A549 (cell line): ENCODE data around the gene BHLHA15. TPM values are rescaled to one million over a fixed set of nuclear protein-coding genes. Genes with fewer than 3 reads are reported as not detected.

Experiments
- ATAC-seq, 2 experiments: fragments of 200-7000 bp in 1 of 2; fragments of >200 bp in 1 of 2; cut with Nextera tagmentation in 1 of 2; cut with Tn5 transposase in 1 of 2; 3 replicates each; pipeline versions ENCODE4 v1.8.0 to v1.9.1; 2018 to 2020; ENCODE audit warnings: mild to moderate bottlenecking in 1 of 2, moderate library complexity in 1 of 2
- CTCF ChIA-PET: fragments of 300-600 bp; sonication (Branson Sonifier 250); formaldehyde crosslinking; extraction: SDS; loops from one replicate; lab custom pipeline; 2021; ENCODE audit warnings: antibody characterized with exemption, inconsistent platforms; lab: Yijun Ruan, JAX
- POLR2A ChIA-PET: fragments of 350-600 bp; formaldehyde crosslinking; extraction: SDS; loops from one replicate; lab custom pipeline; 2021; ENCODE audit warnings: antibody characterized with exemption, inconsistent platforms; lab: Yijun Ruan, JAX
- DNase-seq, 2 experiments: peaks; one replicate each; pipeline versions ENCODE4 v3.0.0 to v3.0.0-alpha.2; 2011 to 2016; ENCODE audit warnings: low read depth in 1 of 2, low spot score in 1 of 2
- FAIRE-seq: peaks from 2 replicates; lab custom pipeline; 2011; peaks lifted over from hg19 to GRCh38; lab: Jason Lieb, UNC
- H3K27ac ChIP-seq, 2 experiments: fragments of >200 bp; sonication (Bioruptor Twin); formaldehyde crosslinking; 3 replicates each; pipeline ENCODE4 v1.5.1; 2016 to 2017
- H3K4me1 ChIP-seq: fragments of >200 bp; sonication (Bioruptor Twin); formaldehyde crosslinking; 3 replicates; pipeline ENCODE4 v1.6.1; 2016
- H3K4me2 ChIP-seq: fragments of >200 bp; sonication (Bioruptor Twin); formaldehyde crosslinking; 3 replicates; pipeline ENCODE4 v1.6.1; 2016
- H3K4me3 ChIP-seq: fragments of >200 bp; sonication (Bioruptor Twin); formaldehyde crosslinking; 3 replicates; pipeline ENCODE4 v1.5.1; 2016
- H3K9me3 ChIP-seq: fragments of >200 bp; sonication (Bioruptor Twin); formaldehyde crosslinking; 3 replicates; pipeline ENCODE4 v1.6.1; 2016
- BCL3 ChIP-seq: fragments of >200 bp; sonication (Bioruptor Twin); formaldehyde crosslinking; IDR thresholded peaks from 3 replicates; pipeline ENCODE4 v1.6.1; 2016
- CTCF ChIP-seq: fragments of >200 bp; sonication (Bioruptor Twin); formaldehyde crosslinking; IDR thresholded peaks from 3 replicates; pipeline ENCODE4 v1.5.1; 2016
- EHF ChIP-seq: fragments of 250-450 bp; sonication (Bioruptor Pico); IDR thresholded peaks from 2 replicates; pipeline ENCODE4 v1.5.0; 2020; ENCODE audit warnings: mild to moderate bottlenecking
- EHMT2 ChIP-seq: fragments of 200-600 bp; sonication (generic); IDR thresholded peaks from 2 replicates; pipeline ENCODE4 v1.6.1; 2016; ENCODE audit warnings: antibody characterized with exemption, low read depth, mild to moderate bottlenecking, moderate library complexity
- ESRRA ChIP-seq: fragments of 150-350 bp; IDR thresholded peaks from 2 replicates; pipeline ENCODE4 v1.6.1; 2014; ENCODE audit warnings: mild to moderate bottlenecking, low read length, borderline replicate concordance
- HOXA7 ChIP-seq: fragments of 250-450 bp; sonication (Bioruptor Pico); IDR thresholded peaks from 2 replicates; pipeline ENCODE4 v1.5.0; 2020; ENCODE audit warnings: mild to moderate bottlenecking, moderate library complexity
- JUN ChIP-seq, 2 experiments: fragments of >200 bp; sonication (Bioruptor Twin); formaldehyde crosslinking; IDR thresholded peaks; 2 replicates in 1 of 2; 3 replicates in 1 of 2; pipeline ENCODE4 v1.6.1; 2016 to 2017
- MAFK ChIP-seq: fragments of 450-650 bp; IDR thresholded peaks from 2 replicates; pipeline ENCODE4 v1.6.1; 2014; ENCODE audit not compliant: partially characterized antibody
- POLR2A ChIP-seq: IDR thresholded peaks from 2 replicates; pipeline ENCODE4 v1.6.1; 2012; ENCODE audit warnings: mild to moderate bottlenecking, low read length
- RAD21 ChIP-seq, 2 experiments: fragments of >200 bp in 1 of 2; sonication (Bioruptor Twin) in 1 of 2; formaldehyde crosslinking in 1 of 2; IDR thresholded peaks in 1 of 2; conservative IDR thresholded peaks in 1 of 2; 2 replicates in 1 of 2; 3 replicates in 1 of 2; pipeline ENCODE4 v1.6.1; 2012 to 2018; ENCODE audit warnings: inconsistent platforms in 1 of 2
- REST ChIP-seq: fragments of 200-600 bp; sonication (generic); IDR thresholded peaks from 2 replicates; pipeline ENCODE4 v1.6.1; 2016; ENCODE audit warnings: antibody characterized with exemption, mild to moderate bottlenecking, moderate library complexity
- SMC3 ChIP-seq: fragments of >200 bp; sonication (Bioruptor Twin); formaldehyde crosslinking; IDR thresholded peaks from 3 replicates; pipeline ENCODE4 v1.6.1; 2018; ENCODE audit warnings: inconsistent platforms
- ZC3H11A ChIP-seq: fragments of 450-650 bp; IDR thresholded peaks from 2 replicates; pipeline ENCODE4 v1.6.1; 2014; ENCODE audit warnings: antibody characterized with exemption, mild to moderate bottlenecking
- ZFP36 ChIP-seq: fragments of 450-650 bp; IDR thresholded peaks from 2 replicates; pipeline ENCODE4 v1.6.1; 2014; ENCODE audit warnings: borderline replicate concordance; ENCODE audit not compliant: partially characterized antibody
- WGBS: methylation state at CpG from one replicate; pipeline ENCODE4 v1.1.6; 2017; ENCODE audit errors: missing lambda C conversion rate; 5-methylcytosine and 5-hydroxymethylcytosine counted together
- polyA plus RNA-seq, 4 experiments: library from polyadenylated mRNA; depleted of rRNA in 3 of 4; stranded (reverse); fragments of >200 nt; fragmentation: RNase III in 1 of 4; extraction: RNeasy Plus Mini Kit Qiagen cat#74134 plus additional on column Dnase treatment in 1 of 4; gene quantifications; 2 replicates in 3 of 4; 3 replicates in 1 of 4; pipeline ENCODE4 v1.2.3, GENCODE V29; 2011 to 2017
- TF ChIP-seq, protein P1 (sequence below): fragments of 250-450 bp; sonication (Bioruptor Pico); IDR thresholded peaks from 2 replicates; pipeline ENCODE4 v1.5.0; 2021; ENCODE audit warnings: mild to moderate bottlenecking, moderate library complexity, borderline replicate concordance

BHLHA15 gene
- polyA plus RNA-seq, 2 of the 4 experiments (the other 2 are of a cell fraction), result 0.23 to 0.30 TPM

GRCh38 chr7:98238976-98239375, 27.7 kb downstream of the BHLHA15 start:
- ATAC-seq (no peak), DNase-seq (no peak), FAIRE-seq (no peak)
- Histone ChIP-seq H3K9me3 (no peaks in the 10 kb centered on the region), H3K4me1 (no peaks in the 10 kb centered on the region), H3K27ac (no peak overlapping the region), H3K4me2 (no peak overlapping the region), H3K4me3 (no peak overlapping the region)
- ChIA-PET CTCF (interaction anchor here (3.8 kb wide), 1 partner anchor 217 kb away, joined by 10 read pairs; no protein-coding TSS in a partner anchor), POLR2A (no interaction called here)
- TF ChIP-seq ZFP36, result no peak
- WGBS, result 83% methylated on average over 9 of the region's 9 CpGs

DNA sequence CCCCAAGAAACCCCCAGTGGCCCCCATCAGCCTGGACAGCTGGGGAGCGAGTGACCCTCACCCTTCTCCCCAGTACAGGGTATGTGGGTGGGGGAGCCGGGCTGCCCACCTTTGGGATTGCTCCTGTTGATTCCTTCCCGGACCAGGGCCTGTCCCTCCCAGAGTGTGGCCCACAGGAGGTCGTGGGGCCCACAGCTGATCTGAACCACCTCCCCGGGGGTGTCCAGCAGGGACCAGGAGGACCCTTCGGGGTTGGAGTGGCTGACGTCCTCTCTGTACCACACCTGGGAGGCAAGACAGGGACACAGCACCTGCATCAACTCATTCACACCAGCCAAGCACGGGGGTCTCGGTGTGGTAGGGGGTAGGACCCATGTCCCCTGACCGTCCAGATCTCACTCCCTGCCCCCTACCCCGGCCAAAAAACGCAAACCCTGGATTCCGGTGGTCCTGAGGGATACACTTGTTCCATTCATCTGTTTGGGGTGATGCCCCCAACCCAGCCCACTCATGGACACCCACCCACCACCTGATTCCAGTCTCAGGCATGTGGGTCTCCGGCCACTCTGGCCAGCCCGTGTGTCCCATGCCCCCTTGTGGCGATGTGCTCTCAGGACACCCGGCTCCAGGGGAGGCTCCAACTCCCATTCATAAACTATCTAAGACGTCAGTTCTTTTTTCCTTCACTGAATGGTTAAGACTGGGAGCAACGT, 29.9 kb downstream of the BHLHA15 start:
- ChIA-PET POLR2A (no interaction called here), CTCF (interaction anchor here (0.7 to 3.8 kb wide), 6 partner anchors 8 to 389 kb away, joined by 3 to 10 read pairs (median 5); no protein-coding TSS in a partner anchor)
- TF ChIP-seq POLR2A (no peak), SMC3 (peak; percentile 46), RAD21 (conservative IDR thresholded peaks at IDR 0.05 in 1 of 2, IDR thresholded peaks at IDR 0.05 in 1 of 2) (peak; percentile 49 to 70), ZFP36 (no peak), EHF (CRISPR knock-in tag) (no peak), CTCF (peak; percentile 62), MAFK (no peak)
- peak; percentile 43 for FAIRE-seq
- Histone ChIP-seq H3K4me2 (no peak overlapping the region), H3K4me1 (no peaks in the 10 kb centered on the region), H3K9me3 (no peaks in the 10 kb centered on the region), H3K27ac (no peak overlapping the region), H3K4me3 (no peak overlapping the region)
- peak; percentile 75 to 89 for ATAC-seq
- 42% methylated on average over 14 of the region's 19 CpGs for WGBS
- DNase-seq, result peak; percentile 51 to 81

DNA sequence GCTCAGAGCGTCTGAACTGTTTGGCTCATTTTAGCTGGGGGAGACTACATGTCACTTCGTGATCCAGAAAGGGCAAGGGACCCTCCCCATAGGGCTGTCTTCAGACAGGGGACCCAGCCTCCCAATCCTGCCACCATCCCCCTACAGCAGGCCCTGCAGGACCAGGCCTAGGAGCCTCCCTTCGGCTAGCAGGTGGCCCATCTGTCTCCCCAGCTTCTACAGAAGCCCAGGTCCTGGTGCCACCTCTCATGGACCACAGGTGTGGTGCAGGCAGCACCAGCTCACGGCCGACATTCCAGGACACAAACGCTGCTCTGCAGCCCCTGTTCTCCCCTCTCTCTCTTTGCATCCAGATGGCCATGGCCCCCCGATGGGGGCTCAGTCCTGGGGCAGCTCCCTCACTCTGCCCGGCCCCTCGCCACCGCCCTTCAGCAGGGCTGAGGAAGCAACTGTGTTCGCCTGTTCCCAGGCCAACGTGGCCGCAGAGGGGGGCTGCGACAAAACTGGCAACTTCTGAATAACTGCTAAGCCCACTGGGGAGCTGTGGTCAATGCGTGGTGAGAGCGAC, 30.5 kb downstream of the BHLHA15 start:
- no peak overlapping the region for H3K4me3 ChIP-seq
- H3K4me2 ChIP-seq, result no peak overlapping the region
- no peak overlapping the region for H3K27ac ChIP-seq
- POLR2A ChIA-PET, result no interaction called here
- DNase-seq (no peak), FAIRE-seq (no peak), ATAC-seq (peak; percentile 28 to 63; a peak in 4 of 6 replicates)
- H3K4me1 ChIP-seq, result no peaks in the 10 kb centered on the region
- 80% methylated on average over 16 of the region's 16 CpGs for WGBS
- H3K9me3 ChIP-seq, result no peaks in the 10 kb centered on the region
- CTCF ChIA-PET, result interaction anchor here (0.9 to 3.8 kb wide), 3 partner anchors 12 to 220 kb away, joined by 3 to 10 read pairs (median 5); no protein-coding TSS in a partner anchor
- TF ChIP-seq EHMT2 (no peak), JUN (IDR thresholded peaks at IDR 0.05) (no peak), REST (no peak), ZC3H11A (no peak), ESRRA (no peak), BCL3 (no peak), HOXA7 (no peak)
- TF ChIP-seq, protein P1, sequence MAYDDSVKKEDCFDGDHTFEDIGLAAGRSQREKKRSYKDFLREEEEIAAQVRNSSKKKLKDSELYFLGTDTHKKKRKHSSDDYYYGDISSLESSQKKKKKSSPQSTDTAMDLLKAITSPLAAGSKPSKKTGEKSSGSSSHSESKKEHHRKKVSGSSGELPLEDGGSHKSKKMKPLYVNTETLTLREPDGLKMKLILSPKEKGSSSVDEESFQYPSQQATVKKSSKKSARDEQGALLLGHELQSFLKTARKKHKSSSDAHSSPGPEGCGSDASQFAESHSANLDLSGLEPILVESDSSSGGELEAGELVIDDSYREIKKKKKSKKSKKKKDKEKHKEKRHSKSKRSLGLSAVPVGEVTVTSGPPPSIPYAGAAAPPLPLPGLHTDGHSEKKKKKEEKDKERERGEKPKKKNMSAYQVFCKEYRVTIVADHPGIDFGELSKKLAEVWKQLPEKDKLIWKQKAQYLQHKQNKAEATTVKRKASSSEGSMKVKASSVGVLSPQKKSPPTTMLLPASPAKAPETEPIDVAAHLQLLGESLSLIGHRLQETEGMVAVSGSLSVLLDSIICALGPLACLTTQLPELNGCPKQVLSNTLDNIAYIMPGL, result no peak
